OCI-LY7 (cell line): ENCODE measurements around the gene LIMS1.

Experiments
- EZH2phosphoT487 ChIP-seq: fragments of 200-600 bp; sonication (generic); IDR thresholded peaks from 2 replicates; pipeline ENCODE4 v1.6.1; 2018; ENCODE audit warnings: low read depth, borderline replicate concordance, mild to moderate bottlenecking, mixed run types, antibody characterized with exemption, low read length, moderate library complexity, mixed read lengths
- TF ChIP-seq, protein P1 (sequence below): fragments of 200-600 bp; sonication (generic); conservative IDR thresholded peaks from 2 replicates; pipeline ENCODE4 v1.5.1; 2014; ENCODE audit warnings: mild to moderate bottlenecking, antibody characterized with exemption, low read length, moderate library complexity, mixed read lengths

GRCh38 chr2:108588070-108588668 is 53.9 kb downstream of the LIMS1 start:
- TF ChIP-seq, protein P1, sequence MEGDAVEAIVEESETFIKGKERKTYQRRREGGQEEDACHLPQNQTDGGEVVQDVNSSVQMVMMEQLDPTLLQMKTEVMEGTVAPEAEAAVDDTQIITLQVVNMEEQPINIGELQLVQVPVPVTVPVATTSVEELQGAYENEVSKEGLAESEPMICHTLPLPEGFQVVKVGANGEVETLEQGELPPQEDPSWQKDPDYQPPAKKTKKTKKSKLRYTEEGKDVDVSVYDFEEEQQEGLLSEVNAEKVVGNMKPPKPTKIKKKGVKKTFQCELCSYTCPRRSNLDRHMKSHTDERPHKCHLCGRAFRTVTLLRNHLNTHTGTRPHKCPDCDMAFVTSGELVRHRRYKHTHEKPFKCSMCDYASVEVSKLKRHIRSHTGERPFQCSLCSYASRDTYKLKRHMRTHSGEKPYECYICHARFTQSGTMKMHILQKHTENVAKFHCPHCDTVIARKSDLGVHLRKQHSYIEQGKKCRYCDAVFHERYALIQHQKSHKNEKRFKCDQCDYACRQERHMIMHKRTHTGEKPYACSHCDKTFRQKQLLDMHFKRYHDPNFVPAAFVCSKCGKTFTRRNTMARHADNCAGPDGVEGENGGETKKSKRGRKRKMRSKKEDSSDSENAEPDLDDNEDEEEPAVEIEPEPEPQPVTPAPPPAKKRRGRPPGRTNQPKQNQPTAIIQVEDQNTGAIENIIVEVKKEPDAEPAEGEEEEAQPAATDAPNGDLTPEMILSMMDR = no peak
- no peak for TF ChIP-seq EZH2phosphoT487
